ENCODE data around the gene DNAH2. TPM values are rescaled to one million over a fixed set of nuclear protein-coding genes. Genes with fewer than 3 reads are reported as not detected.

The DNAH2 gene
- total RNA-seq, 1 donor = under 0.01 TPM

DNA sequence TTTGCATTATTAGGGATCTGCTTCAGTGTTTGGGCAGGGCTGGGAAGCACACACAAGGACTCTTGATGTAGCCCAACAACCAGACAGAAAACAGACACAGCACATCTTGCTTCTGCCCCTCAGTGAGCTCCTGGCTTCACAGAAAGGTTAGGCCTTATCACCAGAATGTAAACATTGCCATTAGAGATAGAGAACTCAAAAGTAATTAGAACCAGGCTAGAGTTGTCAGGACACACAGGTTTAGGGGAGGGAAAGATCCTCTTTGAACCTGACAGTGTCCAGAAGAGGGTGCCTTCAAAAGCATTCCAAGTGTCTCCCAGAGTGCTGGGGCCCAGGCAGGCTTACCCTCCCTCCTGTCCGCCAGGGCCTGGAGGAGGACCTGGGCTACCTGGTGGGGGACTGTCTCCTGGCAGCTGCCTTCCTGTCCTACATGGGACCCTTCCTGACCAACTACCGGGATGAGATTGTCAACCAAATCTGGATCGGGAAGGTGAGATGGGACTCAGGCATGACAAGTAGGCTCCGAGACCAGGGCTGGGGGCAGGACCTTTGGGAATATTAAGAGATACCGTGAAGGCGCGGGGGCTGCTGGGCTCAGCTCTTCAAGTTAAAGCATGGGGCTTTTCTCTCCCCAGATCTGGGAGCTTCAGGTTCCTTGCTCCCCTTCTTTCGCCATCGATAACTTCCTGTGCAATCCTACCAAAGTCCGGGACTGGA is 99.5 kb downstream of the DNAH2 start:
- DNase-seq (ENCODE audit: low read depth) = no peak
- H3K4me3 ChIP-seq (ENCODE audit: low read depth, low read length) = no peak overlapping the region
- TF ChIP-seq, protein P1, sequence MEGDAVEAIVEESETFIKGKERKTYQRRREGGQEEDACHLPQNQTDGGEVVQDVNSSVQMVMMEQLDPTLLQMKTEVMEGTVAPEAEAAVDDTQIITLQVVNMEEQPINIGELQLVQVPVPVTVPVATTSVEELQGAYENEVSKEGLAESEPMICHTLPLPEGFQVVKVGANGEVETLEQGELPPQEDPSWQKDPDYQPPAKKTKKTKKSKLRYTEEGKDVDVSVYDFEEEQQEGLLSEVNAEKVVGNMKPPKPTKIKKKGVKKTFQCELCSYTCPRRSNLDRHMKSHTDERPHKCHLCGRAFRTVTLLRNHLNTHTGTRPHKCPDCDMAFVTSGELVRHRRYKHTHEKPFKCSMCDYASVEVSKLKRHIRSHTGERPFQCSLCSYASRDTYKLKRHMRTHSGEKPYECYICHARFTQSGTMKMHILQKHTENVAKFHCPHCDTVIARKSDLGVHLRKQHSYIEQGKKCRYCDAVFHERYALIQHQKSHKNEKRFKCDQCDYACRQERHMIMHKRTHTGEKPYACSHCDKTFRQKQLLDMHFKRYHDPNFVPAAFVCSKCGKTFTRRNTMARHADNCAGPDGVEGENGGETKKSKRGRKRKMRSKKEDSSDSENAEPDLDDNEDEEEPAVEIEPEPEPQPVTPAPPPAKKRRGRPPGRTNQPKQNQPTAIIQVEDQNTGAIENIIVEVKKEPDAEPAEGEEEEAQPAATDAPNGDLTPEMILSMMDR (IDR thresholded peaks at IDR 0.05; ENCODE audit: insufficient read depth, low read length) = no peak

DNA sequence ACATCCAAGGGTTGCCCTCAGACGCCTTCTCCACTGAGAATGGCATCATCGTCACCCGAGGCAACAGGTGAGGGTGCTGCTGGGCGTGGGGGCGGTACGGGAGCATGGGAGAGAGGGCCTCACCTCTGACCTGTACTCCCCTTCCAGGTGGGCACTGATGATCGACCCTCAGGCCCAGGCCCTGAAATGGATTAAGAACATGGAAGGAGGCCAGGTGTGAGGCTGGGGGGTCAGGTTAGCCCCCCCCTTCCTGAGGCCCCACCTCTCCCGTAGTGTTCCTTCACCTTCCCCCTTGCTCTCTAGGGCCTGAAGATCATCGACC is 100.1 kb downstream of the DNAH2 start:
- no peak for DNase-seq (ENCODE audit: low read depth)
- TF ChIP-seq, protein P1 (IDR thresholded peaks at IDR 0.05; ENCODE audit: insufficient read depth, low read length) = no peak
- no peak overlapping the region for H3K4me3 ChIP-seq (ENCODE audit: low read depth, low read length)

DNA sequence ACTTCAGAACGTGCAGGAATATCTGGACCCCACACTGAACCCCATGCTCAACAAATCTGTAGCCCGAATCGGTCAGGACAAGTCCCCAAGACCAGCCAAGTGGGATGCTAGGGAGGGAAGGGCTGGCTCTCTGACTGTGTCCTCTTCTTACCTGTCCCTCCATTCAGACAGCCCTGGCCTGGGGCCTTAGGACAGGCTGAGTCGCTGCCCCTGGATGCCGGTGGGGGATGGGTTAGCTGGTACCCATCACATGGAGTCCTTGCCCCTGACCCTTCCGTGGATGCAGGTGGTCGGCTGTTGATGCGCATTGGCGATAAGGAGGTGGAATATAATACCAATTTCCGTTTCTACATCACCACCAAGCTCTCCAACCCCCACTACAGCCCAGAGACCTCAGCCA is 100.5 kb downstream of the DNAH2 start:
- no peak for DNase-seq (ENCODE audit: low read depth)
- TF ChIP-seq, protein P1 (IDR thresholded peaks at IDR 0.05; ENCODE audit: insufficient read depth, low read length) = no peak
- H3K4me3 ChIP-seq (ENCODE audit: low read depth, low read length) = no peak overlapping the region

DNA sequence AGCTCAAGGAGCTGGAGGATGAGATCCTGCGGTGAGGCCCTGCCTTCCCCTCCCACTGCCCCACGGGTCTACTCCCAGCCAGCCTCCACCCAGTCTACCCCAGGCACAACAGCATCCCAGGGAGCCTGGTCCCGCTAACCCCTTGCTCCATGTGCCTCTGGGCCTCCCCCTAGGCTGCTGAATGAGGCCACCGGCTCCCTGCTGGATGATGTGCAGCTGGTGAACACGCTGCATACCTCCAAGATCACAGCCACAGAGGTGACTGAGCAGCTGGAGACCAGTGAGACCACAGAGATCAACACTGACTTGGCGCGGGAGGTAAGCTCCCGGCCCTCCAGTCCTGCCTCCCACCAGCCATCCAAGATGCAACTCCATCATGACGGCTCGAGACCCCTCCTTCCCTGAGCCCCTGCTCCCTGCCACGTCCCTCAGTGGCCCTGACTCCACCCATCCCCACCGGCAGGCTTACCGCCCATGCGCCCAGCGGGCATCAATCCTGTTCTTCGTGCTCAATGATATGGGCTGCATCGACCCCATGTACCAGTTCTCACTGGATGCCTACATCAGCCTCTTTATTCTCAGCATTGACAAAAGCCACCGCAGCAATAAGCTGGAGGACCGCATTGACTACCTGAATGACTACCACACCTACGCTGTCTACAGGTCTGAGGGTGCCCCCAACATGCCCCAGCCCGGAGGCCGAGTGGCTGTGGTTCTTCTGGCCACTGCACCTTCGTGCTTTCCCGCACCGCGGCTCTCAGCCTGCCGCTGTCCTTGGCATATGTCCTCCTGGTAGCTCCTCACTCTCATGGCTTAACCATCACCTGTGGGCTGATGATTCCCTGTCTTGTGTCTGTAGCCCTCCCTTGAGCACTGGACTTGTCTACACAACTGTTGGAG is 101.5 kb downstream of the DNAH2 start:
- no peak overlapping the region for H3K4me3 ChIP-seq (ENCODE audit: low read depth, low read length)
- no peak for DNase-seq (ENCODE audit: low read depth)
- TF ChIP-seq, protein P1 (IDR thresholded peaks at IDR 0.05; ENCODE audit: insufficient read depth, low read length) = no peak

DNA sequence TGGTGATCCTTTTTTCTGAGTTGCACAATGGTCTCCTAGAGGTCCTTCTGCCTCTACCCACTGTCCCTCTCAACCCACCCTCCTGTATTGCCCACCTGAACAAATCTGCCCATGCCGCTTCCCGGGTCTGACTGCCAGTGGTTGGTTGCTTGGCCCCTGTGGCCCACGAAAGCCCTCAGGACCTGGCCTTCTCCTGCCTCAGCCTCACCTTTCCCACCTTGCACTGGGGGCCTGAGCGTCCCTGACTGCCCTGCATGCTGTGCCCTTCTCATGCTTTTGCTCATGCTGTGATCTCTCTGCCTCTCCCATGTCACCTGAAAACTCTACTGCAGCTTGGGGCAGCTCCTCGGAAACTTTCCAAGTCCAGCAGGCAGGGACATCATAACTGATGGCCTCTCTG is 102.7 kb downstream of the DNAH2 start:
- H3K4me3 ChIP-seq (ENCODE audit: low read depth, low read length) = no peak overlapping the region
- no peak for DNase-seq (ENCODE audit: low read depth)
- TF ChIP-seq, protein P1 (IDR thresholded peaks at IDR 0.05; ENCODE audit: insufficient read depth, low read length) = no peak

DNA sequence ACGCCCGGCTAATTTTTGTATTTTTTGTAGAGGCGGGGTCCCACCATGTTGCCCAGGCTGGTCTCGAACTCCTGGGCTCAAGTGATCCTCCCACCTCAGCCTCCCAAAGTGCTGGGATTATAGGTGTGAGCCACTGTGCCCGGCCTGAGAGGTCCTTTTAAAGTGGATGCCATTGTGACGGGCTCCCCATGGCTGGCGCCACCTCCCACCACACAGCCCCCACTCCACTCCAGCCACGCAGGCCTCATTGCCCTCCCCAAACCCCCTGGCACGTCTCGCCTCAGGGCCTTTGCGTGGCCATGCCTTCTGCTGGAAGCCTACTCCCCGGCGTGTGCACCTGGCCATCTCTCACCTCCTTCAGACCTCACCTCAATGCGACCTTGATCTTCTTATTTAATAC is 104.6 kb downstream of the DNAH2 start:
- DNase-seq (ENCODE audit: low read depth) = no peak
- TF ChIP-seq, protein P1 (IDR thresholded peaks at IDR 0.05; ENCODE audit: insufficient read depth, low read length) = no peak

More for the DNA sequence above, 104.6 kb downstream of the DNAH2 start:
- no peak overlapping the region for H3K4me3 ChIP-seq (ENCODE audit: low read depth, low read length)

Measured in fibroblast of the aortic adventitia (primary cell).